GM06990 (cell line): ENCODE measurements around the gene ZNF425.

Experiments
- DNase-seq: peaks from one replicate; pipeline ENCODE4 v3.0.0-alpha.2; 2011; ENCODE audit not compliant: insufficient read length; ENCODE audit errors: extremely low read depth
- H3K27me3 ChIP-seq: replicated peaks from 2 replicates; pipeline ENCODE4 v1.6.0; 2011; ENCODE audit warnings: low read length; ENCODE audit not compliant: control insufficient read depth, insufficient read depth
- H3K36me3 ChIP-seq: 2 replicates; pipeline ENCODE4 v1.5.1; 2011; ENCODE audit warnings: low read length; ENCODE audit not compliant: control insufficient read depth, insufficient read depth
- H3K4me3 ChIP-seq: replicated peaks from 2 replicates; pipeline ENCODE4 v1.5.1; 2011; ENCODE audit warnings: low read depth, mild to moderate bottlenecking, control low read depth, low read length
- CTCF ChIP-seq: IDR thresholded peaks from 2 replicates; pipeline ENCODE4 v1.5.1; 2011; ENCODE audit warnings: low read length, control low read depth, mild to moderate bottlenecking, inconsistent platforms; ENCODE audit not compliant: insufficient read depth, poor library complexity, severe bottlenecking

The ZNF425 gene

GRCh38 chr7:149090397-149091195, 35.5 kb downstream of the ZNF425 start, which contains the start of gene ZNF786:
Gene ZNF786 (minus strand): TSS chr7:149090718. CDS start chr7:149090640, 78 bp downstream.
- no peaks in the 10 kb centered on the region for H3K27me3 ChIP-seq
- TF ChIP-seq CTCF, result peak; percentile 56
- H3K36me3 ChIP-seq, result no peaks in the 10 kb centered on the region
- peak; percentile 95 for DNase-seq
- peak within 1 kb of the TSS; percentile 94 for H3K4me3 ChIP-seq

- no peak for DNase-seq
- TF ChIP-seq CTCF, result no peak
- H3K36me3 ChIP-seq, result no peaks in the 10 kb centered on the region
- H3K27me3 ChIP-seq, result no peaks in the 10 kb centered on the region
- no peak overlapping the region for H3K4me3 ChIP-seq
Observed at GRCh38 chr7:149087376-149087775, 38.7 kb downstream of the ZNF425 start.

- no peak for TF ChIP-seq CTCF
- H3K4me3 ChIP-seq, result no peak overlapping the region
- H3K27me3 ChIP-seq, result no peaks in the 10 kb centered on the region
- H3K36me3 ChIP-seq, result no peaks in the 10 kb centered on the region
- no peak for DNase-seq
Observed at GRCh38 chr7:149085866-149086265, 40.3 kb downstream of the ZNF425 start.

GRCh38 chr7:149084407-149084806, 41.7 kb downstream of the ZNF425 start:
- TF ChIP-seq CTCF, result no peak
- H3K36me3 ChIP-seq, result no peaks in the 10 kb centered on the region

GRCh38 chr7:149081914-149082313, 44.2 kb downstream of the ZNF425 start:
- Histone ChIP-seq H3K27me3 (no peaks in the 10 kb centered on the region), H3K36me3 (no peaks in the 10 kb centered on the region), H3K4me3 (no peak overlapping the region)
- TF ChIP-seq CTCF, result no peak
- no peak for DNase-seq

More at GRCh38 chr7:149084407-149084806, 41.7 kb downstream of the ZNF425 start:
- no peak for DNase-seq
- H3K27me3 ChIP-seq, result no peaks in the 10 kb centered on the region
- H3K4me3 ChIP-seq, result no peak overlapping the region

- Histone ChIP-seq H3K36me3 (no peaks in the 10 kb centered on the region; the same call in none of the 2 replicates), H3K4me3 (no peak overlapping the region), H3K27me3 (no peaks in the 10 kb centered on the region)
- DNase-seq, result no peak
- no peak for TF ChIP-seq CTCF
Observed at GRCh38 chr7:149077594-149077993, 48.5 kb downstream of the ZNF425 start.
